Gastroesophageal sphincter (tissue), 4 donors: Measurements from ENCODE around the gene HPSE2. TPM values are rescaled to one million over a fixed set of nuclear protein-coding genes. Genes with fewer than 3 reads are reported as not detected.

Experiments
- ATAC-seq: fragments of 150-250 bp; one replicate; pipeline ENCODE4 v1.9.1; 2016; ENCODE audit warnings: mild to moderate bottlenecking, moderate library complexity
- H3K27ac ChIP-seq, 4 donors: fragments of 200-600 bp; sonication (generic) in 3 of 4; 1 replicate in 3 of 4; 2 replicates in 1 of 4; pipeline ENCODE4 v1.5.1; 2016 to 2019
- H3K27me3 ChIP-seq: fragments of 200-600 bp; sonication (generic); one replicate; pipeline ENCODE4 v1.5.1; 2019
- H3K36me3 ChIP-seq, 2 donors: fragments of 200-600 bp; sonication (generic); one replicate each; pipeline ENCODE4 v1.5.1; 2019; ENCODE audit warnings: control low read depth in 1 of 2
- H3K4me1 ChIP-seq, 3 donors: fragments of 200-600 bp; sonication (generic); 1 replicate in 2 of 3; 2 replicates in 1 of 3; pipeline ENCODE4 v1.5.1; 2016 to 2019; ENCODE audit warnings: control low read depth in 2 of 3
- H3K4me3 ChIP-seq, 2 donors: fragments of 200-600 bp; sonication (generic); one replicate each; pipeline ENCODE4 v1.5.1; 2019; ENCODE audit warnings: mild to moderate bottlenecking in 1 of 2, moderate library complexity in 1 of 2
- H3K9me3 ChIP-seq, 3 donors: fragments of 200-600 bp; sonication (generic); one replicate each; pipeline ENCODE4 v1.5.1; 2017 to 2019; ENCODE audit warnings: control low read depth in 2 of 3
- CTCF ChIP-seq, 4 experiments: fragments of 200-600 bp in 2 of 4; fragments of 450-650 bp in 2 of 4; sonication (generic) in 1 of 4; IDR thresholded peaks; one replicate each; pipeline ENCODE4 v1.5.1; 2017 to 2019; ENCODE audit warnings: antibody characterized with exemption in 4 of 4, mild to moderate bottlenecking in 2 of 4, moderate library complexity in 2 of 4
- EP300 ChIP-seq: sonication (generic); formaldehyde crosslinking; IDR thresholded peaks from one replicate; pipeline ENCODE4 v1.6.1; 2017; ENCODE audit warnings: antibody characterized with exemption, mild to moderate bottlenecking
- POLR2A ChIP-seq, 2 donors: fragments of 450-650 bp; IDR thresholded peaks; one replicate each; pipeline ENCODE4 v1.6.1; 2017; ENCODE audit warnings: antibody characterized with exemption in 2 of 2, mild to moderate bottlenecking in 2 of 2, moderate library complexity in 1 of 2
- POLR2AphosphoS5 ChIP-seq: sonication (generic); formaldehyde crosslinking; IDR thresholded peaks from one replicate; pipeline ENCODE4 v1.6.1; 2017; ENCODE audit warnings: antibody characterized with exemption
- WGBS, 2 donors: methylation state at CpG; one replicate each; pipeline ENCODE4 v1.1.5; 2018; ENCODE audit warnings: low coverage in 1 of 2; 5-methylcytosine and 5-hydroxymethylcytosine counted together
- total RNA-seq, 4 donors: library from RNA; depleted of rRNA; stranded (reverse); fragments of >200 nt; gene quantifications; one replicate each; pipeline ENCODE4 v1.1.0, GENCODE V29; 2016

The HPSE2 gene
- total RNA-seq, 4 donors from 2014 or later, result 19.1 to 74.5 (median 58.8) TPM

DNA sequence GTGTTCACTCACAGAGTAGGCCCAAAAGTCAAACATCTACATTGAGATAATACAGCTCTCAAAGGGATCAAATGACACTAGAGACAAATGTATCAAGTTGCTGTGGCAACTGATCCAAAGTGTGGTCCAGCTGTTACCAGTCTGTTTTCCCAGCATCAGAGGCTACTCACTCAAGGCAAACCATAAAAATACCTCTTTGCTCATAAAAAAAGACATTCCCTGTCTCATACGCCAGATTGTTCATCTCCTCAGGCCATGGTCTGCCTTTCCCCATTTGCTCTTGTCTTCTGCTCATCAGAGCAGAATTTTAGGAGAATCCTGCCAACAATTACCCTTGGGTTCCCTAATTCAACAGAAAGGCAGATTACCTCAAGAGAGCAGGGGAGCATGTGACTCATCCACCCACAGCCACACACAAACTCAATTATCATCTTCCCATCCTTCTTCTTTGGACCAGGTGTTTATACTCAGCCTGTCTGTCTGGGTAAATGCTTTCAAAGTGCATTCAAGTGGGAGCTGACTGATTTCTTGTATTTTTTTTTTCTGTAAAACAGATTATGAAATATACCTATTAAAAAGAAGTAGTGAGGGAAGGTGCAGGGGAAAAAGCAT lies 562.4 kb downstream of the HPSE2 start:
- 40 to 85% methylated on average over 1 of the region's 1 CpG for WGBS, 2 donors
- Histone ChIP-seq H3K36me3 (no peaks in the 10 kb centered on the region), H3K4me3 (no peak overlapping the region), H3K27me3 (no peaks in the 10 kb centered on the region), H3K27ac (no peak overlapping the region), H3K4me1 (peaks cover 0 to 13% (median 0%) of the 10 kb centered on the region in 3 donors), H3K9me3 (no peaks in the 10 kb centered on the region)
- no peak for ATAC-seq
- TF ChIP-seq CTCF (IDR thresholded peaks at IDR 0.05) (no peak), EP300 (no peak), POLR2AphosphoS5 (no peak), POLR2A (IDR thresholded peaks at IDR 0.05) (no peak)

DNA sequence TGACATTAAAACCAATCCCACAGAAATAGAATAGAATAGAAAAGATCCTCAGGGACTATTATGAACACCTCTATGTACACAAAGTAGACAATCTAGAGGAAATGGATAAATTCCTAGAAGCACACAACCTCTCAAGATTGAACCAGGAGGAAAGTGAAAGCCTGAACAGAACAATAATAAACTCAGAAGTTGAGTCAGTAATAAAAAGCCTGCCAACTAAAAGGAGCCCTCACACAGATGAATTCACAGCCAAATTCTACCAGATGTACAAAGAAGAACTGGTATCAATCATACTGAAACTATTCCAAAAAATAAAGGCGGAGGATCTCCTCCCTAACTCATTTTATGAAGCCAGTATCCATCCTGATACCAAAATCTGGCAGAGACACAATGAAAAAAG lies 568.6 kb downstream of the HPSE2 start:
- ATAC-seq, result no peak
- TF ChIP-seq POLR2AphosphoS5 (no peak), POLR2A (IDR thresholded peaks at IDR 0.05) (no peak), CTCF (IDR thresholded peaks at IDR 0.05) (no peak), EP300 (no peak)
- WGBS, 2 donors, result 44 to 69% methylated on average over 1 of the region's 1 CpG
- H3K36me3 ChIP-seq, result no peaks in the 10 kb centered on the region
- peaks cover 0 to 13% (median 0%) of the 10 kb centered on the region in 3 donors for H3K9me3 ChIP-seq
- no peaks in the 10 kb centered on the region for H3K27me3 ChIP-seq
- H3K27ac ChIP-seq, result no peak overlapping the region
- H3K4me1 ChIP-seq, result peaks cover 0 to 6% (median 0%) of the 10 kb centered on the region in 3 donors
- H3K4me3 ChIP-seq, result no peak overlapping the region

- no peak for TF ChIP-seq POLR2AphosphoS5
- no peak for TF ChIP-seq CTCF (IDR thresholded peaks at IDR 0.05)
- no peak for TF ChIP-seq POLR2A (IDR thresholded peaks at IDR 0.05)
- TF ChIP-seq EP300, result no peak
- H3K4me3 ChIP-seq, result no peak overlapping the region
- H3K27me3 ChIP-seq, result no peaks in the 10 kb centered on the region
- no peak for ATAC-seq
- peaks cover 0 to 6% (median 0%) of the 10 kb centered on the region in 3 donors for H3K4me1 ChIP-seq
- peaks cover 0 to 13% (median 0%) of the 10 kb centered on the region in 3 donors for H3K9me3 ChIP-seq
- no peak overlapping the region for H3K27ac ChIP-seq
- H3K36me3 ChIP-seq, result no peaks in the 10 kb centered on the region
Measured at GRCh38 chr10:98666276-98666675, 569.4 kb downstream of the HPSE2 start.

DNA sequence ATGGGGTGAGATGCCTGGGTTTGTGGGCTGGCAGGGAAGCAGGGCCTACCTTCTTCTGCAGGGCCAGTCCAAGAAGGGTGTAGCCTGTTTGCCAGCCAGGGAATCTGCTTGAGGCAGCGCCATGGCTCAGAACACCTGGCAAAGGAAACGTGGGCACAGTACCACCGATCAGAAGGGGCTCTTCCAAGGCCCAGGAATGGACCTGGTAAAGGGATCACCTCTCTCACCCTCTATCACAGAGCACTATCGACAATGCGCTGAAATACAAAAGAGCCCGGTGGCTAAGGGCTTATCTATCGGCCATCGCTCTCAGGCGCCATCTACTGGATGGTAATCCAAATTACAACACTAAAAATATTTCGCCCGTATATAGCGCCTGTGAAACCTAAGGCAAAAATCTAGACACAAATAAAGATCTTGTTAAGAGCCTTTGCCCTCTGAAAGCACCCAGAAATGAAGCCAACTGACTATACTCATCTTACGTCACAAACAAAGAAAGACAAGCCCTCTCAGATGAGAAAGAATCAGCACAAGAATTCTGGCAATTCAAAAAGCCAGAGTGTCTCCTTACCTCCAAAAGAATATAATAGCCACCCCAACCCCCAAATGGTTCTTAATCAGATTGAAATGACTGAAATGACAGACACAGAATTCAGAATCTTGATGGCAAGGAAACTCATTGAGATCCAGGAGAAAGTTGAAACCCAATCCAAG lies 571.2 kb downstream of the HPSE2 start:
- peaks cover 0 to 14% (median 0%) of the 10 kb centered on the region in 3 donors for H3K4me1 ChIP-seq
- 48 to 50% methylated on average over 7 to 10 of the region's 13 CpGs for WGBS, 2 donors
- H3K9me3 ChIP-seq, result peaks cover 0 to 13% (median 0%) of the 10 kb centered on the region in 3 donors
- no peaks in the 10 kb centered on the region for H3K36me3 ChIP-seq
- H3K27ac ChIP-seq, result no peak overlapping the region
- H3K4me3 ChIP-seq, result no peak overlapping the region
- H3K27me3 ChIP-seq, result no peaks in the 10 kb centered on the region
- ATAC-seq, result no peak
- TF ChIP-seq CTCF (IDR thresholded peaks at IDR 0.05), result peak in 3 of 4 experiments; percentile 11 to 46 (median 25)
- TF ChIP-seq EP300, result no peak
- TF ChIP-seq POLR2AphosphoS5, result no peak
- TF ChIP-seq POLR2A (IDR thresholded peaks at IDR 0.05), result no peak

- no peak overlapping the region for H3K27ac ChIP-seq
- no peak for ATAC-seq
- H3K36me3 ChIP-seq, result no peaks in the 10 kb centered on the region
- H3K4me3 ChIP-seq, result no peak overlapping the region
- H3K9me3 ChIP-seq, result peaks cover 0 to 6% (median 0%) of the 10 kb centered on the region in 3 donors
- no peaks in the 10 kb centered on the region for H3K27me3 ChIP-seq
- H3K4me1 ChIP-seq, result peaks cover 0 to 8% (median 0%) of the 10 kb centered on the region in 3 donors
- TF ChIP-seq POLR2A (IDR thresholded peaks at IDR 0.05) (no peak), POLR2AphosphoS5 (no peak), CTCF (IDR thresholded peaks at IDR 0.05) (no peak), EP300 (no peak)
Measured at GRCh38 chr10:98659951-98660350, 575.7 kb downstream of the HPSE2 start.
